B cell (primary cell): Measurements from ENCODE around the gene NRF1. TPM values are rescaled to one million over a fixed set of nuclear protein-coding genes. Genes with fewer than 3 reads are reported as not detected.
"Not testable (repeated sequence)": the region's sequence is repeated elsewhere in the genome, so short reads cannot be mapped to it uniquely, and the experiment has no call there.

Experiments
- ATAC-seq: fragments of 200-7000 bp; cut with Tn5 transposase; one replicate; pipeline ENCODE4 v1.10.0; 2021; ENCODE audit warnings: low read depth, mild to moderate bottlenecking, moderate number of reproducible peaks, moderate library complexity
- CTCF ChIA-PET: fragments of 350-600 bp; sonication (Branson Sonifier 250); formaldehyde crosslinking; loops from one replicate; lab custom pipeline; 2021; ENCODE audit warnings: antibody characterized with exemption, inconsistent platforms; lab: Charles Lee
- POLR2A ChIA-PET: fragments of 350-600 bp; sonication (Branson Sonifier 250); formaldehyde crosslinking; loops from one replicate; lab custom pipeline; 2021; ENCODE audit warnings: antibody characterized with exemption; lab: Charles Lee
- DNase-seq: peaks from one replicate; pipeline ENCODE4 v3.0.0; 2013
- H2AFZ ChIP-seq: 2 replicates; pipeline ENCODE4 v1.6.1; 2012; ENCODE audit warnings: mild to moderate bottlenecking, low read depth, low read length; ENCODE audit not compliant: insufficient read depth, poor library complexity, severe bottlenecking
- H3K27ac ChIP-seq, 2 donors: 1 replicate in 1 of 2; 2 replicates in 1 of 2; pipeline ENCODE4 v1.5.1; 2012 to 2013; ENCODE audit warnings: low read length in 2 of 2, mild to moderate bottlenecking in 2 of 2, moderate library complexity in 1 of 2
- H3K27me3 ChIP-seq, 4 experiments: fragments of 200-600 bp in 1 of 4; sonication (generic) in 1 of 4; replicated peaks in 1 of 4; 1 replicate in 2 of 4; 2 replicates in 2 of 4; pipeline versions ENCODE4 v1.6.1 to v1.7.0; 2013 to 2016; ENCODE audit warnings: low read length in 3 of 4, mild to moderate bottlenecking in 2 of 4, mixed read lengths in 1 of 4, moderate library complexity in 1 of 4; ENCODE audit not compliant: insufficient read depth in 4 of 4, control insufficient read depth in 3 of 4; ENCODE audit errors: control extremely low read depth in 1 of 4
- H3K36me3 ChIP-seq, 2 experiments: replicated peaks in 1 of 2; 1 replicate in 1 of 2; 2 replicates in 1 of 2; pipeline versions ENCODE4 v1.6.1 to v1.7.1; 2013; ENCODE audit warnings: low read length in 1 of 2; ENCODE audit not compliant: insufficient read depth in 2 of 2, control insufficient read depth in 1 of 2; ENCODE audit errors: control extremely low read depth in 1 of 2, extremely low read depth in 1 of 2
- H3K4me1 ChIP-seq, 2 donors: fragments of 200-600 bp in 1 of 2; sonication (generic) in 1 of 2; 1 replicate in 1 of 2; 2 replicates in 1 of 2; pipeline versions ENCODE4 v1.5.1 to v1.6.1; 2013 to 2017; ENCODE audit warnings: low read length in 2 of 2; ENCODE audit not compliant: control insufficient read depth in 2 of 2, insufficient read depth in 2 of 2
- H3K4me2 ChIP-seq: replicated peaks from 2 replicates; pipeline ENCODE3; 2012; ENCODE audit warnings: mild to moderate bottlenecking, low read depth, low read length; ENCODE audit not compliant: poor library complexity, severe bottlenecking
- H3K4me3 ChIP-seq, 5 experiments: fragments of 200-600 bp in 1 of 5; sonication (generic) in 1 of 5; 1 replicate in 3 of 5; 2 replicates in 2 of 5; pipeline versions ENCODE4 v1.5.1 to v1.7.0; 2011 to 2016; ENCODE audit warnings: low read length in 4 of 5, mild to moderate bottlenecking in 4 of 5, low read depth in 2 of 5, control low read depth in 1 of 5, moderate library complexity in 1 of 5; ENCODE audit not compliant: insufficient read depth in 1 of 5; ENCODE audit errors: control extremely low read depth in 1 of 5, extremely low read depth in 1 of 5
- H3K79me2 ChIP-seq: fragments of 200-600 bp; sonication (generic); one replicate; pipeline ENCODE4 v1.6.0; 2016; ENCODE audit warnings: low read length; ENCODE audit not compliant: control insufficient read depth, insufficient read depth
- H3K9ac ChIP-seq: fragments of 200-600 bp; sonication (generic); 2 replicates; pipeline ENCODE4 v1.6.1; 2017; ENCODE audit warnings: mild to moderate bottlenecking, low read length, moderate library complexity
- H3K9me3 ChIP-seq, 3 donors: one replicate each; pipeline versions ENCODE4 v1.6.1 to v1.7.1; 2013; ENCODE audit warnings: low read length in 2 of 3; ENCODE audit not compliant: control insufficient read depth in 2 of 3, insufficient read depth in 1 of 3; ENCODE audit errors: control extremely low read depth in 1 of 3
- H4K20me1 ChIP-seq: 2 replicates; pipeline ENCODE4 v1.6.0; 2012; ENCODE audit warnings: mild to moderate bottlenecking, low read length; ENCODE audit not compliant: insufficient read depth, control insufficient read depth, poor library complexity, severe bottlenecking
- H3K27ac Mint-ChIP-seq: one replicate; pipeline ENCODE4 v1.8.0; 2021; ENCODE audit warnings: mixed read lengths
- H3K27me3 Mint-ChIP-seq: one replicate; pipeline ENCODE4 v1.8.0; 2021; ENCODE audit warnings: mixed read lengths
- H3K4me1 Mint-ChIP-seq: one replicate; pipeline ENCODE4 v1.8.0; 2021; ENCODE audit warnings: mixed read lengths
- H3K4me3 Mint-ChIP-seq: one replicate; pipeline ENCODE4 v1.8.0; 2021; ENCODE audit warnings: mixed read lengths
- H3K9me3 Mint-ChIP-seq: one replicate; pipeline ENCODE4 v1.8.0; 2022; ENCODE audit warnings: mixed read lengths; ENCODE audit not compliant: insufficient read depth
- EZH2 ChIP-seq: IDR thresholded peaks from 2 replicates; pipeline ENCODE4 v1.6.1; 2012; ENCODE audit warnings: borderline replicate concordance, low read depth, mild to moderate bottlenecking, moderate library complexity, low read length; ENCODE audit not compliant: insufficient read depth, poor library complexity, severe bottlenecking
- WGBS: methylation state at CpG from one replicate; pipeline ENCODE4 v1.1.5; 2013; ENCODE audit warnings: missing lambda C conversion rate; ENCODE audit not compliant: insufficient coverage; 5-methylcytosine and 5-hydroxymethylcytosine counted together
- intact Hi-C: fragments of 100-400 bp; cut with micrococcal nuclease; formaldehyde crosslinking; loops from one replicate; pipeline ENCODE4 v1.10.0; 2022
- polyA plus RNA-seq: library from polyadenylated mRNA; depleted of rRNA; stranded (reverse); fragments of >200 nt; gene quantifications from 2 replicates; pipeline ENCODE4 v1.2.3, GENCODE V29; 2012
- total RNA-seq, 2 donors: library from RNA; stranded (reverse); fragments of 120-200 nt in 1 of 2; gene quantifications; 1 replicate in 1 of 2; 2 replicates in 1 of 2; pipeline versions ENCODE4 v1.2.3 to v1.2.4, GENCODE V29; 2013 to 2022
- TF ChIP-seq, protein P1 (sequence below): fragments of 200-600 bp; IDR thresholded peaks from one replicate; pipeline ENCODE4 v1.8.0; 2022; ENCODE audit warnings: antibody characterized with exemption, mild to moderate bottlenecking

Gene NRF1
- total and polyA plus RNA-seq, 2 donors (not counting 1 experiment from before 2014, with no cell fraction given) = 19.6 to 53.0 TPM

DNA sequence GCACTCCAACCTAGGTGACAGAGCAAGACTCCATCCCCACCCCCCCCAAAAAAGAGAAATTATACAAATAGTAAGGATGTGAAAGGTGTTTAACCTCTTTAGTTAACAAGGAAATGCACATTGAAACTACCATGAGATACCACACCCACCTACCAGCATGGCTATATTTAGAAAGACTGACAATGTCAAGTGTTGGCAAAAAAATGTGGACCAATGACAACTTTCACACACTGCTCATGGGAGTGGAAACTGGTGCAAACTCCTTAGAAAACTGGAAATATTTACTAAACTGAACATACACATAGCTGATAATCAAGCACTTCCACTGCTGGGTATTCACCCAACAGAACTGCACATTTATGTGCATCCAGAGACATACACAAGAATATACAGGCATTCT is 23.3 kb upstream of the NRF1 start:
- ATAC-seq (no peak), DNase-seq (no peak)
- Histone ChIP-seq H3K4me1 (no peaks in the 10 kb centered on the region), H3K4me2 (no peak overlapping the region), H3K27me3 (peaks cover 0 to 9% (median 0%) of the 10 kb centered on the region in 4 experiments), H2AFZ (no peak overlapping the region), H3K9ac (no peak overlapping the region), H3K79me2 (no peaks in the 10 kb centered on the region), H3K4me3 (no peak overlapping the region), H3K36me3 (no peaks in the 10 kb centered on the region), H4K20me1 (no peaks in the 10 kb centered on the region), H3K9me3 (peaks cover 4 to 59% (median 46%) of the 10 kb centered on the region in 3 donors), H3K27ac (no peak overlapping the region)
- POLR2A ChIA-PET = no interaction called here
- Mint-ChIP-seq H3K9me3 (peaks cover 2% of the 10 kb centered on the region), H3K4me3 (no peak overlapping the region), H3K27me3 (peaks cover 11% of the 10 kb centered on the region), H3K4me1 (no peaks in the 10 kb centered on the region), H3K27ac (no peak overlapping the region)
- CTCF ChIA-PET = interaction anchor here (1.2 kb wide), 1 partner anchor 221 kb away, joined by 4 read pairs; no protein-coding TSS in a partner anchor
- intact Hi-C loops = no loop called here
- no peak for TF ChIP-seq EZH2
- TF ChIP-seq, protein P1, sequence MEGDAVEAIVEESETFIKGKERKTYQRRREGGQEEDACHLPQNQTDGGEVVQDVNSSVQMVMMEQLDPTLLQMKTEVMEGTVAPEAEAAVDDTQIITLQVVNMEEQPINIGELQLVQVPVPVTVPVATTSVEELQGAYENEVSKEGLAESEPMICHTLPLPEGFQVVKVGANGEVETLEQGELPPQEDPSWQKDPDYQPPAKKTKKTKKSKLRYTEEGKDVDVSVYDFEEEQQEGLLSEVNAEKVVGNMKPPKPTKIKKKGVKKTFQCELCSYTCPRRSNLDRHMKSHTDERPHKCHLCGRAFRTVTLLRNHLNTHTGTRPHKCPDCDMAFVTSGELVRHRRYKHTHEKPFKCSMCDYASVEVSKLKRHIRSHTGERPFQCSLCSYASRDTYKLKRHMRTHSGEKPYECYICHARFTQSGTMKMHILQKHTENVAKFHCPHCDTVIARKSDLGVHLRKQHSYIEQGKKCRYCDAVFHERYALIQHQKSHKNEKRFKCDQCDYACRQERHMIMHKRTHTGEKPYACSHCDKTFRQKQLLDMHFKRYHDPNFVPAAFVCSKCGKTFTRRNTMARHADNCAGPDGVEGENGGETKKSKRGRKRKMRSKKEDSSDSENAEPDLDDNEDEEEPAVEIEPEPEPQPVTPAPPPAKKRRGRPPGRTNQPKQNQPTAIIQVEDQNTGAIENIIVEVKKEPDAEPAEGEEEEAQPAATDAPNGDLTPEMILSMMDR = no peak

DNA sequence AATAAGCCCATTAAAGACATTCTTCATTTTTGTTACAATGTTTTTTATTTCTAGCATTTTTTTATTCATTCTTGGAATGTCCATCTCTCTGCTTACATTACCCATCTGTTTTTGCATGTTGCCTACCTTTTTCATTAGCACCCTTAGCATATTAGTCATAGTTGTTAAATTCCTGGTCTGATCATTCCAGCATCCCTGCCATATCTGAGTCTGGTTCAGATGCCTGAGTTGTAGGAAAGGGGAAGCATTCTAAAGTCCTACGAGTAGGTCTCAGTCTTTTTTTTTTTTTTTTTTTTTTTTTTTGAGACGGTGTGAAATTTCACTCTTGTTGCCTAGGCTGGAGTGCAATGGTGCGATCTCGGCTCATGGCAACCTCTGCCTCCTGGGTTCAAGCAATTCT is 19.7 kb upstream of the NRF1 start:
- H3K27me3 Mint-ChIP-seq = peaks cover 19% of the 10 kb centered on the region
- Histone ChIP-seq H3K4me2 (no peak overlapping the region), H3K27ac (no peak overlapping the region), H3K4me1 (no peaks in the 10 kb centered on the region), H3K79me2 (no peaks in the 10 kb centered on the region), H3K4me3 (no peak overlapping the region), H3K9ac (no peak overlapping the region), H3K27me3 (peaks cover 0 to 8% (median 0%) of the 10 kb centered on the region in 4 experiments), H3K9me3 (peaks cover 4 to 30% (median 15%) of the 10 kb centered on the region in 3 donors), H4K20me1 (no peaks in the 10 kb centered on the region), H2AFZ (no peak overlapping the region), H3K36me3 (no peaks in the 10 kb centered on the region)
- DNase-seq (no peak), ATAC-seq (no peak)
- TF ChIP-seq, protein P1 = no peak
- no peak for TF ChIP-seq EZH2
- no peak overlapping the region for H3K27ac Mint-ChIP-seq
- WGBS = 80% methylated on average over 1 of the region's 4 CpGs
- intact Hi-C loops = no loop called here
- no peaks in the 10 kb centered on the region for H3K4me1 Mint-ChIP-seq
- CTCF ChIA-PET = no interaction called here
- POLR2A ChIA-PET = no interaction called here
- no peaks in the 10 kb centered on the region for H3K9me3 Mint-ChIP-seq
- no peak overlapping the region for H3K4me3 Mint-ChIP-seq

DNA sequence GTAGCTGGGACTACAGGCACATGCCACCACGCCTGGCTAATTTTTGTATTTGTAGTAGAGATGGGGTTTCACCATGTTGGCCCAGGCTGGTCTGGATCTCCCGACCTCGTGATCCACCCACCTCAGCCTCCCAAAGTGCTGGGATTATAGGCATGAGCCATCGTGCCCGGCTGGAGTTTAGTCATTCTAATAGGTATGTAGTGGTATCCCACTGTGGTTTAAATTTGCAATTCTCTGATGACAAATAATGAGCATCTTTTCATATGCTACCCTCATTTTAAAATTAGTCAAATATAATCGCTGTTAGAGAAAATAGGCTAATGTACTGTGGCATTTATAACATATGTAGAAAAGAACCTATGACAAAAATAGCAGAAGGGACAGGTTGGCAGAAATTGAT is 15.1 kb upstream of the NRF1 start:
- H3K36me3 ChIP-seq, H3K27ac ChIP-seq, H3K9me3 Mint-ChIP-seq, H3K4me1 Mint-ChIP-seq, H3K79me2 ChIP-seq, intact Hi-C loops, H3K4me2 ChIP-seq, H3K27me3 ChIP-seq, H3K4me3 Mint-ChIP-seq, H3K4me3 ChIP-seq, H3K4me1 ChIP-seq, POLR2A ChIA-PET, H4K20me1 ChIP-seq, CTCF ChIA-PET, H3K9me3 ChIP-seq, H3K27ac Mint-ChIP-seq, ATAC-seq, DNase-seq, H3K9ac ChIP-seq, H2AFZ ChIP-seq: not testable (repeated sequence)
- peaks cover 14% of the 10 kb centered on the region for H3K27me3 Mint-ChIP-seq
- WGBS = no CpG with 5 or more reads among the region's 6 CpGs
